ENCODE results near the gene RSPRY1.
A peak's percentile ranks its signal among the peaks of the same experiment; 100 is the strongest.

The RSPRY1 gene

GRCh38 chr16:57152096-57153093, 33.7 kb upstream of the RSPRY1 start:
- DNase-seq = no peak

GRCh38 chr16:57153841-57154240, 32.3 kb upstream of the RSPRY1 start:
- no peak for DNase-seq

- no peak for DNase-seq
Observed at GRCh38 chr16:57155702-57156350, 30.3 kb upstream of the RSPRY1 start.

GRCh38 chr16:57156351-57156703, 29.8 kb upstream of the RSPRY1 start:
- no peak for DNase-seq

GRCh38 chr16:57157533-57157932, 28.6 kb upstream of the RSPRY1 start:
- no peak for DNase-seq

GRCh38 chr16:57159447-57159846, 26.7 kb upstream of the RSPRY1 start:
- DNase-seq = no peak

- no peak for DNase-seq
Observed at GRCh38 chr16:57163842-57164241, 22.3 kb upstream of the RSPRY1 start.

- no peak for DNase-seq
Observed at GRCh38 chr16:57165483-57165882, 20.6 kb upstream of the RSPRY1 start.

- no peak for DNase-seq
Observed at GRCh38 chr16:57165938-57166337, 20.2 kb upstream of the RSPRY1 start.

GRCh38 chr16:57166451-57166850, 19.7 kb upstream of the RSPRY1 start:
- no peak for DNase-seq

- no peak for DNase-seq
Observed at GRCh38 chr16:57166951-57167350, 19.2 kb upstream of the RSPRY1 start.

GRCh38 chr16:57167538-57167937, 18.6 kb upstream of the RSPRY1 start:
- DNase-seq = no peak

GRCh38 chr16:57167953-57168352, 18.2 kb upstream of the RSPRY1 start:
- DNase-seq = peak; percentile 26

- DNase-seq = no peak
Observed at GRCh38 chr16:57169327-57169726, 16.8 kb upstream of the RSPRY1 start.

GRCh38 chr16:57172721-57173290, 13.3 kb upstream of the RSPRY1 start:
- no peak for DNase-seq

- DNase-seq = no peak
Observed at GRCh38 chr16:57175896-57176295, 10.2 kb upstream of the RSPRY1 start.

GRCh38 chr16:57178196-57178595, 7.9 kb upstream of the RSPRY1 start:
- DNase-seq = no peak

GRCh38 chr16:57178793-57179212, 7.3 kb upstream of the RSPRY1 start:
- DNase-seq = no peak

- no peak for DNase-seq
Observed at GRCh38 chr16:57179215-57179828, 6.8 kb upstream of the RSPRY1 start.

GRCh38 chr16:57184113-57184512, 2.0 kb upstream of the RSPRY1 start:
- DNase-seq = no peak

GRCh38 chr16:57184887-57185445, 1.2 kb upstream of the RSPRY1 start:
- no peak for DNase-seq

- DNase-seq = no peak
Observed at GRCh38 chr16:57185446-57185944, 634 bp upstream of the RSPRY1 start.

Data from CD4-positive, alpha-beta T cell treated with Interleukin-17A for 4 hours (primary cell).